Thyroid gland (tissue), 4 donors: Measurements from ENCODE around the gene SERPINA4.

Source experiments
- POLR2A ChIP-seq, 2 donors: fragments of 450-650 bp; IDR thresholded peaks; one replicate each; pipeline ENCODE4 v1.6.1; 2017; ENCODE audit warnings: antibody characterized with exemption in 2 of 2, mild to moderate bottlenecking in 2 of 2, moderate library complexity in 1 of 2
- TF ChIP-seq, protein P1 (sequence below), 6 experiments: fragments of 200-600 bp in 3 of 6; fragments of 450-650 bp in 3 of 6; sonication (generic) in 3 of 6; IDR thresholded peaks; one replicate each; pipeline ENCODE4 v1.5.1; 2016 to 2019; ENCODE audit warnings: antibody characterized with exemption in 6 of 6, mild to moderate bottlenecking in 2 of 6, inconsistent platforms in 1 of 6, moderate library complexity in 1 of 6

DNA sequence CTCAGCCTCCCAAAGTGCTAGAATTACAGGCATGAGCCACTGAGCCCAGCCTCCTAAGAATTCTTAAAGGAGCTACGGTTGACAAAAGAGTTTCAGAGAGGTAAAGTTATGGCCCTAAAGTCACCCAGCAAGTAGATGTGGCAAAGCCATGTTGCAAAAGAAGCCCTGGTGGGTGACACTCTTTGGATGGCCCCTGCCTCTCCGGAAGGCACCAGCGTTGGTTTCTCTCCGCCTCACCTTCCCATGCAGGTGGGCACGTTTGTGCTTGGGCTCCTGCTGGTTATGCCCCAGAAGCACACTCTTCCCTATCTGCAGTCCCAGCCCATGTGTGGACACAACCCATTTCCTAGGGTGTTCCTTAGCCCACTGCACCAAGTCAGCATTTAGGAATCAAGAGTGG is 41.5 kb downstream of the SERPINA4 start:
- TF ChIP-seq, protein P1, sequence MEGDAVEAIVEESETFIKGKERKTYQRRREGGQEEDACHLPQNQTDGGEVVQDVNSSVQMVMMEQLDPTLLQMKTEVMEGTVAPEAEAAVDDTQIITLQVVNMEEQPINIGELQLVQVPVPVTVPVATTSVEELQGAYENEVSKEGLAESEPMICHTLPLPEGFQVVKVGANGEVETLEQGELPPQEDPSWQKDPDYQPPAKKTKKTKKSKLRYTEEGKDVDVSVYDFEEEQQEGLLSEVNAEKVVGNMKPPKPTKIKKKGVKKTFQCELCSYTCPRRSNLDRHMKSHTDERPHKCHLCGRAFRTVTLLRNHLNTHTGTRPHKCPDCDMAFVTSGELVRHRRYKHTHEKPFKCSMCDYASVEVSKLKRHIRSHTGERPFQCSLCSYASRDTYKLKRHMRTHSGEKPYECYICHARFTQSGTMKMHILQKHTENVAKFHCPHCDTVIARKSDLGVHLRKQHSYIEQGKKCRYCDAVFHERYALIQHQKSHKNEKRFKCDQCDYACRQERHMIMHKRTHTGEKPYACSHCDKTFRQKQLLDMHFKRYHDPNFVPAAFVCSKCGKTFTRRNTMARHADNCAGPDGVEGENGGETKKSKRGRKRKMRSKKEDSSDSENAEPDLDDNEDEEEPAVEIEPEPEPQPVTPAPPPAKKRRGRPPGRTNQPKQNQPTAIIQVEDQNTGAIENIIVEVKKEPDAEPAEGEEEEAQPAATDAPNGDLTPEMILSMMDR (IDR thresholded peaks at IDR 0.05), result no peak
- no peak for TF ChIP-seq POLR2A (IDR thresholded peaks at IDR 0.05)
